Thoracic aorta (tissue), 2 donors: ENCODE data around the gene CYTH1. TPM values are rescaled to one million over a fixed set of nuclear protein-coding genes. Genes with fewer than 3 reads are reported as not detected.

Source experiments
- ATAC-seq: fragments of 150-250 bp; one replicate; pipeline ENCODE4 v1.8.0; 2017; ENCODE audit warnings: low read depth; ENCODE audit not compliant: insufficient number of reproducible peaks, low FRiP score
- DNase-seq: peaks from one replicate; pipeline ENCODE4 v3.0.0-alpha.2; 2020; ENCODE audit warnings: low spot score
- H3K27ac ChIP-seq, 2 donors: fragments of 200-600 bp; sonication (generic); 1 replicate in 1 of 2; 2 replicates in 1 of 2; pipeline ENCODE4 v1.5.1; 2016; ENCODE audit warnings: mild to moderate bottlenecking in 2 of 2, moderate library complexity in 2 of 2
- H3K27me3 ChIP-seq: fragments of 200-600 bp; sonication (generic); replicated peaks from 2 replicates; pipeline ENCODE4 v1.6.0; 2016; ENCODE audit warnings: mild to moderate bottlenecking; ENCODE audit not compliant: insufficient read depth
- H3K36me3 ChIP-seq: fragments of 200-600 bp; sonication (generic); one replicate; pipeline ENCODE4 v1.5.1; 2016
- H3K4me1 ChIP-seq, 2 donors: fragments of 200-600 bp; sonication (generic); 1 replicate in 1 of 2; 2 replicates in 1 of 2; pipeline versions ENCODE4 v1.5.1 to v1.6.0; 2016; ENCODE audit warnings: low read depth in 2 of 2, mild to moderate bottlenecking in 1 of 2; ENCODE audit not compliant: control insufficient read depth in 1 of 2
- H3K4me3 ChIP-seq: fragments of 200-600 bp; sonication (generic); 2 replicates; pipeline ENCODE4 v1.5.1; 2016; ENCODE audit warnings: mild to moderate bottlenecking
- H3K9me3 ChIP-seq: fragments of 200-600 bp; sonication (generic); 2 replicates; pipeline ENCODE4 v1.5.1; 2016
- total RNA-seq, 2 donors: library from RNA; depleted of rRNA; stranded (reverse); fragments of >200 nt; gene quantifications; one replicate each; pipeline versions ENCODE4 v1.1.0 to v1.2.3, GENCODE V29; 2016
- TF ChIP-seq, protein P1 (sequence below): fragments of 200-600 bp; sonication (generic); IDR thresholded peaks from one replicate; pipeline ENCODE4 v1.5.1; 2019; ENCODE audit warnings: antibody characterized with exemption

The CYTH1 gene
- total RNA-seq, 2 donors from 2014 or later = 79.2 to 79.4 TPM

DNA sequence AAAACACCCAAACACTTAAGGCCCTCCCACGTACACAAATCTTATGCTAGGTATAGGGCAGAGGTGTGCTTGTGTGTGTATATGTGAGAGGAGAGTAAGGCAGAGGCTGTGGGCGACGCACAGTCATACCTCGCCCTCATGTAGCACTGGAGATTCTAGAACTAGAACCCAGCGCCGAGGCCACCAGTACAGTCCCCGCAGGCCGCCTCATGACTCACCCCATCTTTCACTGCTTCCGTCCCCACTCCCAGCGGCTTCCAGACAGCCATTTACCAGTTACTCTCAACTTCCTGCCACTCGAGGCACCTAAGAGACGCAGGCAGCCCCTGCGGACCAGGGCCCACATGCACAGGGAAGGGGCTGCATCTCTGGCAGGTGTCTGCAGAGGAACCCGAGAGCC lies 23.2 kb upstream of the CYTH1 start:
- TF ChIP-seq, protein P1, sequence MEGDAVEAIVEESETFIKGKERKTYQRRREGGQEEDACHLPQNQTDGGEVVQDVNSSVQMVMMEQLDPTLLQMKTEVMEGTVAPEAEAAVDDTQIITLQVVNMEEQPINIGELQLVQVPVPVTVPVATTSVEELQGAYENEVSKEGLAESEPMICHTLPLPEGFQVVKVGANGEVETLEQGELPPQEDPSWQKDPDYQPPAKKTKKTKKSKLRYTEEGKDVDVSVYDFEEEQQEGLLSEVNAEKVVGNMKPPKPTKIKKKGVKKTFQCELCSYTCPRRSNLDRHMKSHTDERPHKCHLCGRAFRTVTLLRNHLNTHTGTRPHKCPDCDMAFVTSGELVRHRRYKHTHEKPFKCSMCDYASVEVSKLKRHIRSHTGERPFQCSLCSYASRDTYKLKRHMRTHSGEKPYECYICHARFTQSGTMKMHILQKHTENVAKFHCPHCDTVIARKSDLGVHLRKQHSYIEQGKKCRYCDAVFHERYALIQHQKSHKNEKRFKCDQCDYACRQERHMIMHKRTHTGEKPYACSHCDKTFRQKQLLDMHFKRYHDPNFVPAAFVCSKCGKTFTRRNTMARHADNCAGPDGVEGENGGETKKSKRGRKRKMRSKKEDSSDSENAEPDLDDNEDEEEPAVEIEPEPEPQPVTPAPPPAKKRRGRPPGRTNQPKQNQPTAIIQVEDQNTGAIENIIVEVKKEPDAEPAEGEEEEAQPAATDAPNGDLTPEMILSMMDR = no peak
- H3K36me3 ChIP-seq = peaks cover 53% of the 10 kb centered on the region
- no peaks in the 10 kb centered on the region for H3K27me3 ChIP-seq
- no peak for DNase-seq
- H3K9me3 ChIP-seq = no peaks in the 10 kb centered on the region
- H3K27ac ChIP-seq = no peak overlapping the region
- no peaks in the 10 kb centered on the region for H3K4me1 ChIP-seq
- no peak overlapping the region for H3K4me3 ChIP-seq
- no peak for ATAC-seq

DNA sequence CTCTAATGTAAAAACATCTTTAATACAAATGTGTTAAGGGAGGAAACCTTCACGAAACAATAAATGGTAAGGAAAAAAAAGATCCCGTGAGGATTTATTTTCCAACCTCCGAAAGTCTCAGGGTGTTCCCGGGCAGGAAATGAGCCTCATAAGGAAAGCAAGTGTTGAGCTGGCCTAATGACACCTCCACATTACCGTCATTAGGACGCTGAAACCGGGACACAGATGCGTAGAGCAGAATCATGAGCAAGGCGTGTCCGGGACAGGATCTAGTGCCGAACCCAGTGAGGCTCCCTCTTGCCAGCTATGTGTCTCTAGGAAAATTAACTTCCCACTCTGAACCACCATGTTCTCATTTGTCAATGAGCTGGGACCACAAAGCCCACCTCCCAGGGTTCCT lies 22.7 kb upstream of the CYTH1 start:
- no peak overlapping the region for H3K4me3 ChIP-seq
- peaks cover 49% of the 10 kb centered on the region for H3K36me3 ChIP-seq
- H3K4me1 ChIP-seq = no peaks in the 10 kb centered on the region
- no peaks in the 10 kb centered on the region for H3K27me3 ChIP-seq
- DNase-seq (no peak), ATAC-seq (no peak)
- H3K9me3 ChIP-seq = no peaks in the 10 kb centered on the region
- no peak overlapping the region for H3K27ac ChIP-seq
- TF ChIP-seq, protein P1 = no peak

DNA sequence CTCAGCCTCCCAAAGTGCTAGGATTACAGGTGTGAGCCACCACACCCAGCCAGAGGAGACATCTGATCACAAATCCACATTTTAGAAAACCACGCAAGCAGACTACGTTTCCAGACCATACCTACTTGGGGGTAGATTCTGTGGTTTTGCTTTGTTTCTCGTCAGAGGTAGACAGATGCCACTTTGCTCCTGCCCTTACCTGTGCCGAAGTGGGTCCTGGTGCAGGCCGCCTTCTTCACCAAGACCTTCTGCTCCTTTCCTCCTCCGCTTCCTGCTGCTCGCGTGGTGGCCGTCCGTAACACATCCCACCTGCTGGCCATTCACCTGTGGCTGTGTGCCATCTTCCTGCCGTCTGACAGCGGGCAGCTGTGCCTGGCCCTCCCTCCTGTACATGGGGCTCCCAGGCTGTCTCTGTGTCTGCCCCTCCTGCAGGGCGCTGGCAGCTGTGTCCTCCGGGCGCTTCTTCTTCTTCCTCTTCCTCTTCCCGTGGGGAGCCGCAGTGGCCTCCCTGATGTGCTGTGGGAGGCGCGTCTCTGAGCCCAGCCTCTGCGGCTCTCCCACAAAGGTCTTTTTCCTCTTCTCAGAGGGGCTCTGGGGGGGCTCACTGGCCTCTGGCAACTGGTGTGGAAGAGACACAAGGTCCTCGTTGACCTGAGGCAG lies 21.2 kb upstream of the CYTH1 start:
- TF ChIP-seq, protein P1 = no peak
- Histone ChIP-seq H3K27ac (no peak overlapping the region), H3K4me1 (no peaks in the 10 kb centered on the region), H3K36me3 (peaks cover 57% of the 10 kb centered on the region), H3K4me3 (no peak overlapping the region), H3K9me3 (no peaks in the 10 kb centered on the region), H3K27me3 (no peaks in the 10 kb centered on the region)
- DNase-seq (no peak), ATAC-seq (no peak)

DNA sequence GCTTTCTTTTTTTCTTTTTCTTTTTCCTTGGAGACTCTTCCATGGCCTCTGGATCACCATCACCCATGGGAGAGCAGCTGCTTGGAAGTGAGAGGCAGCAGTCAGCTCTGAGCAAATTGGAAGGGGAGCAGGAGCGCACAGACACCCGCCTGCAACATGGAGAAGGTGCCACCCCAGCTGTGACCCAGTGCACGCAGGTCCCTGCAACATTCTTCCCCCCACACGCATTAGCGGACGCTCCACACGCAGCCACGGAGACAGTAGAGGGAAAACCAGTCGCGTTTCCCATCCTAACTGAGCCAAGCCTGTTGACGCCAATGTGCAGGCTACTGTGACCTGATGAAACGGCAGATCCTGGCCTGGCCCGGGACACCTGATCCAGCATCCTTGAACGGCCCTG lies 20.4 kb upstream of the CYTH1 start:
- Histone ChIP-seq H3K4me1 (no peaks in the 10 kb centered on the region), H3K36me3 (peaks cover 64% of the 10 kb centered on the region), H3K9me3 (no peaks in the 10 kb centered on the region), H3K27me3 (no peaks in the 10 kb centered on the region), H3K27ac (no peak overlapping the region), H3K4me3 (no peak overlapping the region)
- TF ChIP-seq, protein P1 = no peak
- ATAC-seq (no peak), DNase-seq (no peak)

DNA sequence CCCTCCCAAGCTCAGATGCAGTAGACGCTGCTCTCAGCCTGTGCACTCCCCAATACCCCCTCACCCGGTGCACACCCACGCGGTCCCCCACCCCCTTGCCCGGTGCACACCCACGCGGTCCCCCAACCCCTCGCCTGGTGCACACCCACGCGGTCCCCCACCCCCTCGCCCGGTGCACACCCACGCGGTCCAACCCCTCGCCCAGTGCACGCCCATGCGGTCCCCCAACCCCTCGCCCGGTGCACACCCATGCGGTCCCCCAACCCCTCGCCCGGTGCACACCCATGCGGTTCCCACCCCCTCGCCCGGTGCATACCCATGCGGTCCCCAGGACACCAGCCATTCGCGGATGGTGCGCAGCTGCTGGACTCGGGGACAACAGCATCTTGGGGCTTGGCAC lies 19.9 kb upstream of the CYTH1 start:
- H3K27ac ChIP-seq = no peak overlapping the region
- ATAC-seq (no peak), DNase-seq (no peak)
- no peaks in the 10 kb centered on the region for H3K9me3 ChIP-seq
- H3K4me3 ChIP-seq = no peak overlapping the region
- TF ChIP-seq, protein P1 = no peak
- peaks cover 64% of the 10 kb centered on the region for H3K36me3 ChIP-seq
- H3K27me3 ChIP-seq = no peaks in the 10 kb centered on the region
- no peaks in the 10 kb centered on the region for H3K4me1 ChIP-seq
